ENCODE measurements around the gene DAB2IP.

Gene DAB2IP

GRCh38 chr9:121631115-121631514, 20.3 kb upstream of the DAB2IP start:
- Histone ChIP-seq H2AFZ (ENCODE audit: low read depth, low read length) (no peak overlapping the region), H3K4me1 (ENCODE audit: low read length) (peaks cover 6% of the 10 kb centered on the region; the same call in 1 of the 2 replicates), H4K20me1 (ENCODE audit: insufficient read depth, low read length) (no peaks in the 10 kb centered on the region; the same call in 1 of the 2 replicates), H3K4me2 (ENCODE audit: low read length) (no peak overlapping the region), H3K4me3 (ENCODE audit: low read length) (no peak overlapping the region), H3K79me2 (ENCODE audit: low read length) (no peaks in the 10 kb centered on the region), H3K27ac (ENCODE audit: low read length) (no peak overlapping the region), H3K9ac (ENCODE audit: low read length) (no peak overlapping the region), H3K36me3 (replicated peaks; ENCODE audit: low read depth, low read length) (no peaks in the 10 kb centered on the region), H3K9me3 (ENCODE audit: insufficient read depth, low read length) (no peaks in the 10 kb centered on the region), H3K27me3 (ENCODE audit: low read depth, low read length) (no peaks in the 10 kb centered on the region)
- TF ChIP-seq EZH2phosphoT487 (IDR thresholded peaks at IDR 0.05; ENCODE audit: low read depth), result no peak
- TF ChIP-seq CTCF (IDR thresholded peaks at IDR 0.05; ENCODE audit: low read depth, low read length), result no peak

GRCh38 chr9:121631978-121632418, 19.4 kb upstream of the DAB2IP start:
- Histone ChIP-seq H3K9me3 (ENCODE audit: insufficient read depth, low read length) (no peaks in the 10 kb centered on the region), H3K27ac (ENCODE audit: low read length) (no peak overlapping the region), H4K20me1 (ENCODE audit: insufficient read depth, low read length) (no peaks in the 10 kb centered on the region; the same call in 1 of the 2 replicates), H3K79me2 (ENCODE audit: low read length) (no peaks in the 10 kb centered on the region), H3K9ac (ENCODE audit: low read length) (no peak overlapping the region), H3K27me3 (ENCODE audit: low read depth, low read length) (no peaks in the 10 kb centered on the region), H3K4me2 (ENCODE audit: low read length) (no peak overlapping the region), H3K4me1 (ENCODE audit: low read length) (peaks cover 6% of the 10 kb centered on the region; the same call in 1 of the 2 replicates), H2AFZ (ENCODE audit: low read depth, low read length) (no peak overlapping the region), H3K36me3 (replicated peaks; ENCODE audit: low read depth, low read length) (no peaks in the 10 kb centered on the region), H3K4me3 (ENCODE audit: low read length) (no peak overlapping the region)
- TF ChIP-seq EZH2phosphoT487 (IDR thresholded peaks at IDR 0.05; ENCODE audit: low read depth) (no peak), CTCF (IDR thresholded peaks at IDR 0.05; ENCODE audit: low read depth, low read length) (no peak)

GRCh38 chr9:121633119-121633714, 18.2 kb upstream of the DAB2IP start:
- TF ChIP-seq EZH2phosphoT487 (IDR thresholded peaks at IDR 0.05; ENCODE audit: low read depth), result no peak
- TF ChIP-seq CTCF (IDR thresholded peaks at IDR 0.05; ENCODE audit: low read depth, low read length), result no peak
- H3K9me3 ChIP-seq (ENCODE audit: insufficient read depth, low read length), result no peaks in the 10 kb centered on the region
- no peak overlapping the region for H2AFZ ChIP-seq (ENCODE audit: low read depth, low read length)
- H3K27me3 ChIP-seq (ENCODE audit: low read depth, low read length), result peaks cover 4% of the 10 kb centered on the region
- H3K27ac ChIP-seq (ENCODE audit: low read length), result no peak overlapping the region
- no peaks in the 10 kb centered on the region for H3K36me3 ChIP-seq (replicated peaks; ENCODE audit: low read depth, low read length)
- no peak overlapping the region for H3K4me3 ChIP-seq (ENCODE audit: low read length)
- H3K79me2 ChIP-seq (ENCODE audit: low read length), result no peaks in the 10 kb centered on the region
- H3K4me2 ChIP-seq (ENCODE audit: low read length), result no peak overlapping the region
- peaks cover 6% of the 10 kb centered on the region; the same call in 1 of the 2 replicates for H3K4me1 ChIP-seq (ENCODE audit: low read length)
- H3K9ac ChIP-seq (ENCODE audit: low read length), result no peak overlapping the region
- H4K20me1 ChIP-seq (ENCODE audit: insufficient read depth, low read length), result no peaks in the 10 kb centered on the region; the same call in 1 of the 2 replicates

- H3K79me2 ChIP-seq (ENCODE audit: low read length), result no peaks in the 10 kb centered on the region
- H3K9ac ChIP-seq (ENCODE audit: low read length), result no peak overlapping the region
- no peaks in the 10 kb centered on the region; the same call in 1 of the 2 replicates for H4K20me1 ChIP-seq (ENCODE audit: insufficient read depth, low read length)
- no peak overlapping the region for H3K4me2 ChIP-seq (ENCODE audit: low read length)
- no peak overlapping the region for H2AFZ ChIP-seq (ENCODE audit: low read depth, low read length)
- no peak overlapping the region for H3K27ac ChIP-seq (ENCODE audit: low read length)
- H3K36me3 ChIP-seq (replicated peaks; ENCODE audit: low read depth, low read length), result no peaks in the 10 kb centered on the region
- no peak for TF ChIP-seq CTCF (IDR thresholded peaks at IDR 0.05; ENCODE audit: low read depth, low read length)
- no peak for TF ChIP-seq EZH2phosphoT487 (IDR thresholded peaks at IDR 0.05; ENCODE audit: low read depth)
- no peaks in the 10 kb centered on the region for H3K9me3 ChIP-seq (ENCODE audit: insufficient read depth, low read length)
- H3K4me3 ChIP-seq (ENCODE audit: low read length), result no peak overlapping the region
- H3K4me1 ChIP-seq (ENCODE audit: low read length), result peaks cover 6% of the 10 kb centered on the region; the same call in 1 of the 2 replicates
- H3K27me3 ChIP-seq (ENCODE audit: low read depth, low read length), result peaks cover 4% of the 10 kb centered on the region
These were observed 17.7 kb upstream of the DAB2IP start for GRCh38 chr9:121633736-121634135.

Data from OCI-LY3 (cell line).